ENCODE data around the gene NECAB3.

DNA sequence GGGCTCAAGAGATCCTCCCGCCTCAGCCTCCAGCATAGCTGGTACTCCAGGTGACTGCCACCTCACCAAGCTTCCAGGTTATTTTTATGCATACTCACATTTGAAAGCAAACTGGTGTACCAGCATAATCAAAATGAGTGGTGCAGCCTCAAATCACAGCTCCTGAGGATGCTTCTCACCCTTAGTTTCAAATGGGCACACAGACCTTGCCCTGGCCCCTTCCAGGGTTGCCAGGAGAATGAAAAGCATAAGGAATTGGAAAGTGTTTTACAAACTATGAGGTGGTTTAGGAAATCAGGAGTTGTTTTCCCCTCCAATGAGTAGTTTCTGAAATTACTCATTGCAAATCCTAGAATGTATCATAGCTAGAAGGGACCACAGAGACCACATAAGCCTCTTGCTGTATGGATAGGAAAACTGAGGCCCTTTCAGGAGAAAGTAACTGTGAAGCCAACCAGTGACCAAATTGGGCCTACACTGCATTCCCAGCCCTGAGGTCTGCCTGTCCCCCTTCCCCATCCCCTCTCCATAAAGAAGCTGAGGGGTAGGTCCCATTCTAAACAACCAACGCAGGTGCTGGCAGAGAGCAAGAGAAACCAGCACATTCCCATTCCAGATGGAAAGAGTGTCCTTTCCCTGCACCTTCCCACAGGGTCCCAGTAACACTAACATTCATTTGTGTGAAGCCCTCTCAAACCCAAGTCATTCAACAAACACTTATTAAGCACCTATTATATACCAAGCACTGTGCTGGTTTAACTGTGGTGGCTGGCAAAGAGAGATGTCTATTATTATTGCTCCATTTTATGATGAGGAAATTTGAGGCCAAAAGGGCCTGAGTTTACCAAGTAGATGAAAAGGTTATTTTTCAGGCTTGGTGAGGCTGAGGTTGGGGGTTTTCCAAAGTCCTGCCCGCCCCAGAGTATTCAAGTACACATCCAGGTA is 14.0 kb upstream of the NECAB3 start:
- TF ChIP-seq BHLHE40 (IDR thresholded peaks at IDR 0.05; ENCODE audit: low read depth, low read length): no peak
- TF ChIP-seq, protein P1, sequence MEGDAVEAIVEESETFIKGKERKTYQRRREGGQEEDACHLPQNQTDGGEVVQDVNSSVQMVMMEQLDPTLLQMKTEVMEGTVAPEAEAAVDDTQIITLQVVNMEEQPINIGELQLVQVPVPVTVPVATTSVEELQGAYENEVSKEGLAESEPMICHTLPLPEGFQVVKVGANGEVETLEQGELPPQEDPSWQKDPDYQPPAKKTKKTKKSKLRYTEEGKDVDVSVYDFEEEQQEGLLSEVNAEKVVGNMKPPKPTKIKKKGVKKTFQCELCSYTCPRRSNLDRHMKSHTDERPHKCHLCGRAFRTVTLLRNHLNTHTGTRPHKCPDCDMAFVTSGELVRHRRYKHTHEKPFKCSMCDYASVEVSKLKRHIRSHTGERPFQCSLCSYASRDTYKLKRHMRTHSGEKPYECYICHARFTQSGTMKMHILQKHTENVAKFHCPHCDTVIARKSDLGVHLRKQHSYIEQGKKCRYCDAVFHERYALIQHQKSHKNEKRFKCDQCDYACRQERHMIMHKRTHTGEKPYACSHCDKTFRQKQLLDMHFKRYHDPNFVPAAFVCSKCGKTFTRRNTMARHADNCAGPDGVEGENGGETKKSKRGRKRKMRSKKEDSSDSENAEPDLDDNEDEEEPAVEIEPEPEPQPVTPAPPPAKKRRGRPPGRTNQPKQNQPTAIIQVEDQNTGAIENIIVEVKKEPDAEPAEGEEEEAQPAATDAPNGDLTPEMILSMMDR (conservative IDR thresholded peaks at IDR 0.05; ENCODE audit: low read depth, low read length): no peak
- TF ChIP-seq CHD1 (IDR thresholded peaks at IDR 0.05; ENCODE audit: low read depth, low read length): no peak
- TF ChIP-seq SMC3 (IDR thresholded peaks at IDR 0.05; ENCODE audit: low read depth, low read length): no peak
- no peak for TF ChIP-seq FOS (IDR thresholded peaks at IDR 0.05; ENCODE audit: low read depth, low read length)
- TF ChIP-seq RAD21 (IDR thresholded peaks at IDR 0.05; ENCODE audit: low read length): no peak
- no peak for TF ChIP-seq POLR2A (IDR thresholded peaks at IDR 0.05; ENCODE audit: low read depth, low read length)
- TF ChIP-seq MAZ (IDR thresholded peaks at IDR 0.05; ENCODE audit: borderline replicate concordance, low read depth, low read length): no peak

Data from IMR-90 (cell line).